DOHH2 (cell line): ENCODE results near the gene JUNB.

Experiments used
- EZH2phosphoT487 ChIP-seq: fragments of 200-600 bp; sonication (generic); IDR thresholded peaks from 2 replicates; pipeline ENCODE4 v1.6.1; 2017; ENCODE audit warnings: borderline replicate concordance, mild to moderate bottlenecking, antibody characterized with exemption, low read length, moderate library complexity, mixed read lengths
- TF ChIP-seq, protein P1 (sequence below): fragments of 200-600 bp; sonication (generic); IDR thresholded peaks from one replicate; pipeline ENCODE4 v1.5.1; 2014; ENCODE audit warnings: antibody characterized with exemption, mild to moderate bottlenecking, low read depth, low read length; ENCODE audit not compliant: poor library complexity, severe bottlenecking

- TF ChIP-seq, protein P1, sequence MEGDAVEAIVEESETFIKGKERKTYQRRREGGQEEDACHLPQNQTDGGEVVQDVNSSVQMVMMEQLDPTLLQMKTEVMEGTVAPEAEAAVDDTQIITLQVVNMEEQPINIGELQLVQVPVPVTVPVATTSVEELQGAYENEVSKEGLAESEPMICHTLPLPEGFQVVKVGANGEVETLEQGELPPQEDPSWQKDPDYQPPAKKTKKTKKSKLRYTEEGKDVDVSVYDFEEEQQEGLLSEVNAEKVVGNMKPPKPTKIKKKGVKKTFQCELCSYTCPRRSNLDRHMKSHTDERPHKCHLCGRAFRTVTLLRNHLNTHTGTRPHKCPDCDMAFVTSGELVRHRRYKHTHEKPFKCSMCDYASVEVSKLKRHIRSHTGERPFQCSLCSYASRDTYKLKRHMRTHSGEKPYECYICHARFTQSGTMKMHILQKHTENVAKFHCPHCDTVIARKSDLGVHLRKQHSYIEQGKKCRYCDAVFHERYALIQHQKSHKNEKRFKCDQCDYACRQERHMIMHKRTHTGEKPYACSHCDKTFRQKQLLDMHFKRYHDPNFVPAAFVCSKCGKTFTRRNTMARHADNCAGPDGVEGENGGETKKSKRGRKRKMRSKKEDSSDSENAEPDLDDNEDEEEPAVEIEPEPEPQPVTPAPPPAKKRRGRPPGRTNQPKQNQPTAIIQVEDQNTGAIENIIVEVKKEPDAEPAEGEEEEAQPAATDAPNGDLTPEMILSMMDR: no peak
- no peak for TF ChIP-seq EZH2phosphoT487
Measured at GRCh38 chr19:12837225-12837624, 45.9 kb downstream of the JUNB start.
